HG03457 (cell line): ENCODE data around the gene HYAL1.
A peak's percentile ranks its signal among the peaks of the same experiment; 100 is the strongest.

Source experiments
- ATAC-seq: cut with Tn5 transposase; IDR thresholded peaks from one replicate; pipeline ENCODE4 v1.9.1; 2021; ENCODE audit warnings: moderate number of reproducible peaks; ENCODE audit not compliant: unreplicated experiment

The HYAL1 gene

DNA sequence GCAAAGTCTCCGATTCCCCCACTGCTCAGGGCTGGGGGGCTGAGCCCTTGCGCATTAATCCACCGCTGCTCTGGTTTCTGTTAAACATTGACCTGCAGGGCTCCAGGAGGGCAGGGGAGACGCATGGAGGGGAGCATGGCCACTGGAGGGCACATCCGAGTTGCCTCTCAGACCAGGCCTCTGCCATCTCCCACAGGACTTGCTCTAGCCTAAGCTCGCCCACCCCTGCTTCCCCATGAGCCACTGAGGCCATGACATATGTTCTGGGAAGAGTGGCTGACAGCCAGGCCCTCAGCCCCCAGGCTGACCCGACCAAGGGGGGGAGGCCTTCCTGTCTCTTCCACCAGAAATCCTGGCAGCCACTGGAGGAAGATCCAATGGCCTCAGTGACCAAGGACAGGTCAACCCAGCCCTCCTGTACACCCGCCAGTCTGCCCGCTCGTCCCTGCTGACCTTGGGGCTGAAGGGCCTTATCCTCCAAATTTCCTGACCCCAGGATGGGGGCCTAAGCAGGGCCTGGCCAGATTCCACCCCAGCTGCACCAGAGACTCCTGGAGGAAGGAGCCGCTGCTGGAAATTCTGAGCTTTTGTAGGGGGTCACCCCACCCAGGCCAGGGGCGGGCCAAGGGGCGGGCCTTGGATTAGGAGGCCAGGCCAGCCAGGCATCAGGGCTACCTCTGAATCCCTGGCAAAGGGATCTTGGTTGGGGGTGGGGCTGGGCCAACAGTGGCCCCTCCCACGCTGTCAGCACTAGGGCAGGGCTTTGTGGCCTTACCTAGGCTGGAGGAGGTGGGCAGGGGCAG lies at the start of gene HYAL1:
HYAL1 (minus strand) TSS at position 562 of the 803 bp plus-strand sequence. CDS start 618 bp downstream, outside the sequence.
- ATAC-seq: no peak

- no peak for ATAC-seq
Observed at GRCh38 chr3:50352781-50353180, 49.4 kb upstream of the HYAL1 start.

DNA sequence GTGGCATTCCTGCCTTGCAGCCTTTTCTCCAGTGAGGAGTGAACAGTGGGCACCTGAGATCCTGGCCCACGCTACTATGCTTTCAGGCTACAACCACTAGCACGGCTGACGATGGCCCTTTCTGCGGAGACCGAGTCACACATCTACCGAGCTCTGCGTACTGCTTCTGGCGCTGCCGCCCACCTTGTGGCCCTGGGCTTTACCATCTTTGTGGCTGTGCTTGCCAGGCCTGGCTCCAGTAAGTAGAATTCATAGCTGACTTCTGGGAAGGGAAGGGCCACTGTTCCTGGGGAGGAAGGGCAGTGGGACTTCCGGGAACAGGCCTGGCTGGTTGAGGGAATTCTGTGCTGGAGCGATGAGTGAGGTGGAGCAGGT lies 47.9 kb upstream of the HYAL1 start:
- ATAC-seq: no peak

- peak; percentile 68 for ATAC-seq
Observed at GRCh38 chr3:50350527-50351322, 47.4 kb upstream of the HYAL1 start, which contains the start of the genes CYB561D2 and NPRL2. Gene CYB561D2 (plus strand): TSS chr3:50350862. CDS start chr3:50351434, 572 bp downstream. Gene NPRL2 (minus strand): TSS chr3:50350775. CDS start chr3:50350652, 123 bp downstream.

DNA sequence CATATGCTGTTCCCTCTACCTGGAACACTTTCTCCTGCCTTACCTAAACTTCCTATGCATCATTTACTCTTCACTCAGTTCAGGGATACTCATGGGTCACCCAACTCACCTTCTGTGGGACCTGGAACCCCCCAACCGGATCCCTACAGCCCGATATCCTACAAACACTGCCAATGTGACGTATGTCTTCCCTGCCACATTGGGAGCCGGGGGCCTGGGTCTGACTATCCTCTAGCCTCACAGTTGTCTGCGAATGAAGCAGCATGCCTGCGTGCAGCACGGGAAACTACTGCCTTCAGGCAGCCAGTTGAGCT lies 46.8 kb upstream of the HYAL1 start:
- no peak for ATAC-seq

DNA sequence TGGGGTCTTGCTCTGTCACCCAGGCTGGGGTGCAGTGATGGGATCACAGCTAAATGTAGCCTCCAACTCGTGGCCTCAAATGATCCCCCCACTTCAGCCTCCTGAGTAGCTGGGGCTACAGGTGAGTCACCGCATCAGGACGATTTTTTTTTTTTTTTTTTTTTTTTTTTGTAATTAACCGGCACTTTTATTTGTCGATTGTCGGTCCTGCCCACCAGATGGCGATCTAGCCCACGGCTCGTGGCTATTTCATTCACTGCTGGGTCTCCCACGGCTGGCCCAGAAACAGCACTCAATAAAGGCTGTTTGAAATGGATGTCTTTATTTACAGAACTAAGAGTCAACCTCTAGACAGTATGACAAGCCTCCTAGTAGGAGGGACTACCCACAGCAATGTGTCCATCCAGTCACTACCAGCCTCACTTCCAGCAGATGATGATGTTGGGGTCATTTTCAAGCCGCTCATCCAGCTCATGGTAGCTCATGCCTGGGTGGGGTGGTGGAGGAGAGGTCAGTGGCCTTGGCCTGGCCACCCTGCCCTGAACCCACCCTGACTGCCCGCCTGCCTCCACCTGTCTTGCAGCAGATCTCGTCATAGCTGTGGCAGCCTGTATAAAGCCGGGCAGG lies 43.9 kb upstream of the HYAL1 start:
- ATAC-seq: no peak

- ATAC-seq: no peak
Observed at GRCh38 chr3:50345586-50346234, 42.3 kb upstream of the HYAL1 start, which contains the start of gene ZMYND10. Gene ZMYND10 (minus strand): TSS chr3:50345732. CDS start chr3:50345579, 153 bp downstream.

- ATAC-seq: no peak
Observed at GRCh38 chr3:50345008-50345407, 41.6 kb upstream of the HYAL1 start.

DNA sequence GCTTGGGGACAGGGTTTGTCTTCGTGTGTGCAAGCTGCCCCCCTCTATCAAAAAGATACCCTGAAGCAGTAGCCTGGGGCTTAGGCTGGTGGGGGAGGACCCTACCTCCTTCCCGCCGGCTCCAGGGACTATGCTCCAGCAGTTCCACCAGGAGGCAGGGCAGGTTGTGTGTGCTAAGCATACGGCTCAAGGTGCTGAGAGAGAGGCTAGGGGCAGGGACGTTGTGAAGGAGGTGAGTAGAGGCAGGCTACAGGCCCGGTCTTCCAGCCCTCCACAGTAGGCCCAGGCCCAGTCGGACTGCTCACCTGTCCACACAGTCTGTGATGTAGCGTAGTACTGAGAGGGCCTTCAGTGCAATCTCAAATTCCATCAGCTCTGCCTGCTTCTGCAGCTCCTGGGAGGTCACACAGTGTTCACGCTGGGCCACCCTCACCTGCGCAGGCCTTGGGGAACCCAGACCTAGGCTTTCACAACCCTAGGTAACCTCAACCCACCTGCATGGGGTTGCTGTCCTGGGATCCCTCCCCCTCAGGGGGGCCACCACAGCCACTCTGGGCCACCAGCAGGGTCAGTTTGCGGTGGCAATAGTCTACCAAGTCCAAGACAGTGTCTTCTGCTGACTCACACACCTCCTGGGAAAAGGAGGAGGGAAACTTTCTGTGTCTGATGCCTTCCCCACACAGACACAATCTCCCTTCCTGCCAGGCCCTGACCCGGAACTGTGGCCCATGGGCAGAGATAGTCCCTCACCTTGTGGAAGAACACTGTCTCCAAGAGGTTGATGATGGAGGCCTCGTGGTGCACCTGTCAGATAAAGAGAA lies 39.6 kb upstream of the HYAL1 start:
- no peak for ATAC-seq

- no peak for ATAC-seq
Observed at GRCh38 chr3:50341996-50342650, 38.7 kb upstream of the HYAL1 start.

DNA sequence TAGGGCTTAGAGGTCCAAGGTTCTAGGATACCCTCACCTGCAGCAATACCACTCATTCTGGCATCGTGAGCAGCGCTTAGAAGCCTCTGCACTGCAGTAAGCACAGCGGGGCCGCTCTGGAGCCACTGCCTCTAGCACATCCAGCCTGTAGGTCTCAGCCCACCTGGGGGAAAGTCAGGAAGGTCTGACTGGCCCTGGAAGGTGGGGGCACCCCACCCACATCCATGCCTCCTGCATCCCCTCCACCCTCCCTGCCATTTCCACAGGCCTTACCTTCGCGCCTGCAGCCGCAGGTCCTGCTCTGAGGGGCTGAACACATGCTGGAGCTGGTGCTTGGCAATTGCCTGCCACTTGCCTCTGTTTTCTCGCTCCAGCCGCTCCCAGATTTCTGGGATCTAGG lies 38.2 kb upstream of the HYAL1 start:
- ATAC-seq: no peak

GRCh38 chr3:50340448-50341329 lies 37.3 kb upstream of the HYAL1 start, which contains the start of gene RASSF1:
Gene RASSF1 (minus strand): TSS chr3:50340836. CDS start chr3:50340805, 31 bp downstream.
- no peak for ATAC-seq

- no peak for ATAC-seq
Observed at GRCh38 chr3:50340147-50340447, 36.7 kb upstream of the HYAL1 start.

GRCh38 chr3:50339485-50340146 lies 36.2 kb upstream of the HYAL1 start:
- no peak for ATAC-seq

- no peak for ATAC-seq
Observed at GRCh38 chr3:50338965-50339364, 35.6 kb upstream of the HYAL1 start.

- peak; percentile 48 for ATAC-seq
Observed at GRCh38 chr3:50337175-50337861, 33.9 kb upstream of the HYAL1 start.

GRCh38 chr3:50336452-50337174 lies 33.2 kb upstream of the HYAL1 start:
- peak; percentile 12 for ATAC-seq
